Hematopoietic multipotent progenitor cell (in vitro differentiated cells): ENCODE data around the gene PRPF40A. TPM values are rescaled to one million over a fixed set of nuclear protein-coding genes. Genes with fewer than 3 reads are reported as not detected.
A peak's percentile ranks its signal among the peaks of the same experiment; 100 is the strongest.

Source experiments
- DNase-seq, 3 donors: peaks; one replicate each; pipeline ENCODE4 v3.0.0-alpha.2; 2011 to 2015; ENCODE audit warnings: low read depth in 2 of 3, low spot score in 2 of 3
- total RNA-seq: library from RNA; depleted of rRNA; stranded (reverse); fragments of >200 nt; gene quantifications from one replicate; pipeline ENCODE4 v1.2.3, GENCODE V29; 2012

The PRPF40A gene
- total RNA-seq, 1 donor, result 152 TPM

GRCh38 chr2:152718076-152718908, 1.0 kb upstream of the PRPF40A start, which contains the start of gene ARL6IP6:
Gene ARL6IP6 (plus strand): TSS chr2:152718620. CDS start chr2:152718625, 5 bp downstream.
- DNase-seq, result peak; percentile 83 to 94 (median 92)

DNA sequence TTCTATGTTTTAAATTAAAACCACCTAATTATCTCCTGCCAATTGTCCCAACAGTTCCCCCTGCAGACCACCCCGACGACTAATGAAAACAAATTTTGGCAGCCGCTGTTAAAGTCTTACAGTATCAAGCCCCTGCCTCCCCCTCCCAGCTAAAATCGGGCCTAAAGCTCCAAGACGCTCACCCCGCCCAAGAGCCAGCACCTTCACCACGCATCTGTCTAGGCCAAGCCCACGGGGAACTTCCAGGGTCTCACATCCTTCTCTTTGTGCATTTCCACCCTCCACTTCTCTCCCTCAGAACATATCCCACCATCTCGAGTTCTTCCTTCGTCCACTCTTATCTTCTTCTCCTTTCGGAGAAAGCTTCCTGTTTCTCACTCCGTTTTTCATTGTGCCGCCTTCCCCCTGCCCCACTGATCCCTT, 445 bp downstream of the PRPF40A start:
- DNase-seq, result no peak

DNA sequence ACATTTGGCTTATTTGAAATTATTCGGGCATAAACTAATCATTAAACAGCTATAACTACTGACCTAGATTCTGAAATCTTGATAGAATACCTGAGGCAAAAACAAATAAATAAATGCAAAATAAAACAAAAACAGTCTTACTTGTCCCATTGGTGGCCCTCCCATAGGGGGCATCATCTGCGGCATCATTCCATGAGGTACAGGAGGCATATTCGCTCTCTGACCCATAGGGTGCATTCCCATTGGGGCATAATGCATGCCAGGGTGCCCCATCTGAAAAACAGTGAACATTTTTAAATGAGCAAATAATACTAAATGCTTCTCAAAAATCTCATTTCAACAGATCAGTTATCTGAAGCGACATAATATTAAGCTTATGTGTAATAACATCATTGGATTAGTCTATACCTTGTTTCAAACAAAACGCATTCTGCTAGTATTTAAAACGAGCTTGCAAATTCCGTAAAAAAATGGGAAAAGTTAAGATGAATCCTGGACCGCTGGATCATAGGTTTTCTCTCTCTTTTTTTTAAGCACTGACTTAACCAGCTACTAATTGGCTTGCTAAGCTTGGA, 1.3 kb downstream of the PRPF40A start:
- peak in 2 of 3 donors; percentile 50 to 67 for DNase-seq

GRCh38 chr2:152715112-152715511, 2.1 kb downstream of the PRPF40A start:
- DNase-seq, result no peak

DNA sequence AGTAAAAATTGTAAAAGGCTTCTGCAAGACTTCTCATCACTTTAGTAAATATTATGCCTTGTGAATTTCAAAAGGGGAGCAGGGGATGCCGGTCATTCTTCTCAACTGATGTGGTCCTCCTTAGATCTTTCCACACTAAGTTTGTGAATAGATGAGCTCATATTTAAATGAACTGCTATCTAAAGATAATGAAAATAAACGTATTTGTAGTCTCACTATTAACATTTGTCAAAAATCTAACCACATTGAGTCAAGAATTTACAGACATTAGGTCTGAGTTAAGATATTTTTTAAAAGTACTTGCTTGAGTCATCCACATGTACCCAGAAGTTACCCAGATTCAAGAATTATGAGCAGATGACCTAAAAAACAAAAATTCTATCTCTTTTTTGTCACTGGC, 6.5 kb downstream of the PRPF40A start:
- no peak for DNase-seq

DNA sequence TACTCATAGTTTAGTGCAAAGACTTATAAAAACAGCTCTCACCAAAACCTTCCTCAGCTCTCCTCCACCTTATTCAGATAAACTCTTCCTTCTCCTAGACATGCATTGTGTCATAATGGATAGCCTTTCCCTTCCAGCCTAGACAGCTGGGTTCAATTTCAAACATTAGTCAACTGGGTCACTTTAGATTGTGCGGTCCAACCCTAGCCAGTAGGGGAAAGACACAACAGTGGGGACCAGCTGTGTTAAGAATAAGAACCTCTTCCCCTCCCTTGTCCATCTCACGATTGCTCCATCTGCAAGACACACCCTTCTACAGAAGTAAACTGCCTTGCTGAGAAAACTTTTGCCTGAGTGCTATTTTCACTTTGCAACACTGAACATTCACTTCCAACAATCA, 8.5 kb downstream of the PRPF40A start:
- DNase-seq, result no peak

- DNase-seq, result no peak
Measured at GRCh38 chr2:152706477-152707021, 10.7 kb downstream of the PRPF40A start.

GRCh38 chr2:152701198-152701597, 16.1 kb downstream of the PRPF40A start:
- DNase-seq, result no peak

DNA sequence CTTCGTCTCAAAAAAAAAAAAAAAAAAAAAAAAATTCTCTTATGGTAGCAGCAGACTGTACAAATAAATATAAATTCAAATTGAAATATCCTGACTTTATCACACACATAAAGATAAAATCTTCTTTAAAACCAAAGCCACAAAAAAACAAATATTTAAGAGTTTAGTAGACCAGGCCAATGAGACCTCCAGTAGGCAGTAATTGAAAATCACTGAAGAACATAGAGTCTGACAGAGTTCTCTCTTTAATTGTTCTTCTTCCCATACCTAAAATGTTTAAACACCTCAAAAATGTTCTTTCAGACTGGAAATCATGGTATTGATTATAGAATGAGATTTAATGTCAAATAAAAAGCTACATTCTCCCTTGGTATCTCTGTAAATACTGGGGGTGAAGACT, 20.8 kb downstream of the PRPF40A start:
- DNase-seq, result no peak

GRCh38 chr2:152695763-152696162, 21.5 kb downstream of the PRPF40A start:
- DNase-seq, result no peak

DNA sequence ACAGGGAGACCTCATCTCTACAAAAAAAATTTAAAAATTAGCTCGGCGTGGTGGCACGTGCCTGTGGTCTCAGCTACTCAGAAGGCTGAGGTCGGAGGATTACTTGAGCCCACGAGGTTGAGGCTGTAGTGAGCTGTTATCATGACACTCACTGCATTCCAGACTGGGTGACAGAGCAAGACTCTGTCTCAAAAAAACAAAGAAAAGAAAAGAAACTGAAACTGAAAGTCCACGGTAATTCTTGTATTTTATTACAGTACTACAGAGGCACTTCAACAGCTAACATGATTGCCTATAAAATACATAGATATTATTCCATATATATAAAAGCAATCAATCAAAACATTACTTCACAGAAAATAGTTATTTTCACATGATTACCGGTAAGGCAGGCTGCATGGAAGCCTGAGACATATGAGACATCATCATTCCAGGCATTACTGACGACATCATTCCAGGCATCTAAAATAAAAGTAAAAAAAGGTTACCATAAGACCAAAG, 23.1 kb downstream of the PRPF40A start:
- DNase-seq, result peak in 2 of 3 donors; percentile 50 to 67

DNA sequence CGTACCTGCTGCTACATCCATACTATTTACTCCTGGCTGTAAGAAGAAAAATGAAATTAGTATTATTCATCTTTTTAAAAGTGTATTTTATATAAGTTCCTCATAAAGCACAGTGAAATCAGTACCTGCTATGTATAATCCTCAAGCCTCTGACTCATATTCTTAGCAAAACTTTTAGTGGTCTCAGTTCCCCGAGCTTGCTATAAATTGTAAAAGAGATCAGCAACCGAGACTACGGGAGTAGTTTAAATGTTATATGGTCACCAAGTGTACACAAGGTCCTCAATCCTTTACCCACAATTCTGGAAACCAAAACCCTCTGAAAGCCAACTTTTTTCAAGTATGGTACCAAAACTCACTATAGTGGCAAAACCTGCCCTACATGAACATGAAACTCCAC, 24.2 kb downstream of the PRPF40A start:
- no peak for DNase-seq

DNA sequence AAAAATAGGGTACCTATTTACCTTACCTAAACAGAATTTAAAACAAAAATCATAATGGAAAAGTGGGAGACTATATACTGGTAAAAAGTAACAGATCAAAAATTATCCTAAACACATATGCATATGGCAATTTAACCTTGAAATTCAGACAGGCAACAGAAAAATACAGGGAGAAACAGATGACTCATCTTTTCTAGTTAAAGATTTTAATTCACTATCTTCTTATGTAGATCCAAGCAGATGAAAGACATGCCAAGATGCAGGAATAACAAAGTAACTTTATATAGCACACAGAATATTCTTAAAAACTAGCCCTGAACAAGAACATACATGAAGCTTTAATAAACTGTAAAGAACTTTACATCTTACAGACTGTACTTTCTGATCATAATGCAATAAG, 30.9 kb downstream of the PRPF40A start:
- no peak for DNase-seq

DNA sequence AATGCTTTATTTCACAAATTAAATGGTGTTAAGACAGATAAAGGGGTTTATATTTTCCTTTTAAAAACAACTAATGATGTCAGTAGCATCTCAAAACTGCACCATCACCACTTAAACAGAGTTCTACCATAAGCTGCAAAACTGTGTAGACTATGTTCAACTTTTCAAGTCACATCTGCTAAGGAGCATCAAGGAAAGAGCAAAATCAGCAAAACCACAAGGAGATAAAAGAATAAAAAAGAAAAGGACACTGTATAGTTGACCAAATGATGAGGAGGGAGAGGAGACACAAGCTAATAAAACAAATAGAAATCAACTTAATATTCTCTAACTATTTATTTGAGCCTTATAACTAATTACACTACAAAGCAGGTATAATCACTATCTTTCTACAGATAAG, 33.9 kb downstream of the PRPF40A start:
- no peak for DNase-seq

DNA sequence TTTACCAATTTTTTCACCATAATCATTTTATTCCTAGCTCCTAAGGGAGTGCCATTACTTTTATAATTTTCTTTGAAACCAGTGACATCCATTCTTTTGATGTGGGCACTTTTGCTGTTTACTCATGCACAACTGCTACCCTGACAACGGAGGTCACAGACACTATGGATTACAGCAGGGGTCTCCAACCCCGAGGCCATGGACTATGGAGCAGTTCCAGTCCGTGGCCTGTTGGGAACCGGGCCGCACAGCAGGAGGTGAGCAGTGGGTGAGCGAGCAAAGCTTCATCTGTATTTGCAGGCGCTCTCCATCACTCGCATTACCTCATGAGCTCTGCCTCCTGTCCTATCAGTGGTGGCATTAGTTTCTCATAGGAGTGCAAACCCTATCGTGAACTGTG, 34.6 kb downstream of the PRPF40A start:
- no peak for DNase-seq

DNA sequence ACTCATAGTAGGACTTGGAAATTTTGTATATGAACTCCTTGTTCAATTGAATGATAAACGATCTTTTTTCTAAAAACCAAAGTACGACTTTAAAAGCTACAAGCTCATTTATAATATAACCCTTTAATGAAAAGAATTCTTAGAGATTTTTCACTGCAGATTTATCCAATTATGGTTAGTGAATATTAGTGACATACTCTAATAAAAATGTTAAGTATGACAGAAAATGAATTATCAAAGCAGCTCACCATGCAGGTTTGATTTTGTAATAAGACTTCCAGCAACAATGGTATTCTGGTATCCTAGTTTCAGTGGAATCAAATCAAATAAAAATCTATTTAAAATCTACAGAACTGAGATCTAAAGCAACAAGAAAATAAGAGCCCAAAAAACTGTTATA, 38.5 kb downstream of the PRPF40A start:
- no peak for DNase-seq

DNA sequence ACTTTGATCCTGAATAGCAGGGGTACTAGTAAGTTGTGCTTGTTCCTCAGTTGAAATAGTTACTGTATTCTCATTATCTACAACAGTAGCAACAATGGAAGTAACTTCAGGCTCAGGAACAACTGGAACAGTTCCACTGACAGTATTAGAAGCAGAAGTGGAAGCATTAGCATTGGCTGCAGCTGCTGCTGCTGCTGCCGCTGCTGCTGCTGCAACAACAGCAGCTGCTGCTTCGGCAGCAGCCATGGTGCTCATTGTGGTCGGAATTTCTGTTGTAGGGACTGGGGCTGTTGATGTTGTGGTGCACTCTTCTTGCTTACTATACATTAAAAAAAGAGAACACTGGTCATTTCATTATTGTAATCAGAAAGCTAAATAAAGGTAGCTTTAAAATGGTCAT, 40.8 kb downstream of the PRPF40A start:
- no peak for DNase-seq

DNA sequence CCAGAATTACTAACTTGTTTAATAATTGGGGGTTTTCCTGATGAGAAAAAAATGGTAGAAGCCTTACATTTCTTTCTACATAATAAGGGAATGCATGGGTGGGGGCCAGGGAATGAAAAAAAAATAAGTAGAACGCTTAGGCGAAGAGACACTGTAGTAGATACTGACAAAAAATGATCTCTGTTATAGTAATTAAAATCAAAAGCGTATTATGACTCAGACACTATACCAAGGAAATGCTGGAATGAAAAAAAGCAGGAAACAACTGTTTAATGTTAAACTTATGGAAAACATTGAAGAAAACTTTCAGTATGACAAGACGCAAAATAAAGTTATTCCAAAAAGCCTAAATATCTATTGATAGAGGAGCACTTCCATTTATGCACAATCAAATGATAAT, 42.9 kb downstream of the PRPF40A start:
- no peak for DNase-seq

DNA sequence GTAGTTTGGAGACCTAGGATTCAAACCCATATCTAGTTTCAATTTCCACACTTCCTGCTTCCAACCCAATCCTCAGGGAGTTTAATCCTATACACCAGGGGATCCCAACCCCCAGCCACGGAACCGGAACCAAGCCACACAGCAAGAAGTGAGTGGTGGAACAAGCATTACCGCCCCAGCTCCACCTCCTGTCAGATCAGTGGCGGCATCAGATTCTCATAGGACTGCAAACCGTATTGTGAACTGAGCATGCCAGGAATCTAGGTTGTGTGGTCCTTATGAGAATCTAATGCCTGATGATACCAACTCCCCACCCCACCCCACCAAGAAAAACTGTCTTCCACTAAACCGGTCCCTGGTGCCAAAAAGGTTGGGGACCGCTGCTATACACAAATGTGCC, 52.5 kb downstream of the PRPF40A start:
- DNase-seq, result no peak

- no peak for DNase-seq
Measured at GRCh38 chr2:152661076-152661475, 56.2 kb downstream of the PRPF40A start.

DNA sequence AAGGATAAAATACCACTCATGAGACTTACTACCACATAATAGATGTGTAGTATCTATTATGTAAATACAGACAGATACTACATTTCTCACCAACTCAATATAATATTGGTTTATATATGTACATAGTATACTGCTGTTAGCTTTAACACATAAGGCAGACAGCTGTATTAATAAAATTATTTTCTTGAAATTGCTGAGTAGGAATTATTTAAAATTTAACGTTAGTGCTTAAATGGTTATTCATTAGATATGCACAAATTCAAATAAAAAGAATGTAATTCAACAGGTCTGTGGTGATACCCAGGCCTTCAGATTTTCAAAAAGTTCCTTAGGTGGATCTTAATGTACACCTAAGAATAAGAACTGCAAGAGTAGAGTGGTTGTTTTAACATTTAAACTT, 59.0 kb downstream of the PRPF40A start:
- DNase-seq, result no peak

DNA sequence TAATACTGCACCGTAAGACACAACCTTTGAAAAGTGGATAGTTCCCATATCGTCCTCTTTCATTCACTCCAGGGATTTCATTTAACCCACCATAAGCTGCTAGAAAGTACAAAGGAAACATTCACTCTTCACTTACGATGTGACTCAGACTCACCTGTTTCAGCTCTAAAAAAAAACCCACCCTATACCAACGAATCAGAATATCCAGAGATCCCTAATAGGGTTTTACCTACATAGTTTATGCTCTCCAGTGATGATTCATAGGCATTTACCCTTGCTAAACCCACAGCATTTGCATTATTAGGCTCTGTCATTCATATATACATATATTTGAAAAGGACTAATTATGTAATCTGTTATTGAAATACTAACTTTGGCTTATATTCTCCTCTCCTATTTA, 60.2 kb downstream of the PRPF40A start:
- DNase-seq, result no peak
